ENCODE data around the gene FBN1. TPM values are rescaled to one million over a fixed set of nuclear protein-coding genes. Genes with fewer than 3 reads are reported as not detected.

The FBN1 gene
- total RNA-seq, 1 donor = 1,556 TPM

GRCh38 chr15:48636511-48636910, 9.0 kb downstream of the FBN1 start:
- H3K4me2 ChIP-seq (ENCODE audit: insufficient read depth, low read length) = peak overlapping the region; percentile 2
- no peak overlapping the region for H2AFZ ChIP-seq (ENCODE audit: low read length)
- peak; percentile 65 for DNase-seq (ENCODE audit: insufficient read length, low spot score, missing footprints)
- H3K9me3 ChIP-seq (ENCODE audit: low read depth, low read length) = no peaks in the 10 kb centered on the region
- no peak overlapping the region for H3K4me3 ChIP-seq (ENCODE audit: insufficient read depth, low read length)
- peak overlapping the region; percentile 70 for H3K27ac ChIP-seq (ENCODE audit: low read depth, low read length)
- peaks cover 31% of the 10 kb centered on the region for H4K20me1 ChIP-seq (ENCODE audit: insufficient read depth, low read length)
- TF ChIP-seq, protein P1, sequence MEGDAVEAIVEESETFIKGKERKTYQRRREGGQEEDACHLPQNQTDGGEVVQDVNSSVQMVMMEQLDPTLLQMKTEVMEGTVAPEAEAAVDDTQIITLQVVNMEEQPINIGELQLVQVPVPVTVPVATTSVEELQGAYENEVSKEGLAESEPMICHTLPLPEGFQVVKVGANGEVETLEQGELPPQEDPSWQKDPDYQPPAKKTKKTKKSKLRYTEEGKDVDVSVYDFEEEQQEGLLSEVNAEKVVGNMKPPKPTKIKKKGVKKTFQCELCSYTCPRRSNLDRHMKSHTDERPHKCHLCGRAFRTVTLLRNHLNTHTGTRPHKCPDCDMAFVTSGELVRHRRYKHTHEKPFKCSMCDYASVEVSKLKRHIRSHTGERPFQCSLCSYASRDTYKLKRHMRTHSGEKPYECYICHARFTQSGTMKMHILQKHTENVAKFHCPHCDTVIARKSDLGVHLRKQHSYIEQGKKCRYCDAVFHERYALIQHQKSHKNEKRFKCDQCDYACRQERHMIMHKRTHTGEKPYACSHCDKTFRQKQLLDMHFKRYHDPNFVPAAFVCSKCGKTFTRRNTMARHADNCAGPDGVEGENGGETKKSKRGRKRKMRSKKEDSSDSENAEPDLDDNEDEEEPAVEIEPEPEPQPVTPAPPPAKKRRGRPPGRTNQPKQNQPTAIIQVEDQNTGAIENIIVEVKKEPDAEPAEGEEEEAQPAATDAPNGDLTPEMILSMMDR (IDR thresholded peaks at IDR 0.05; ENCODE audit: extremely low read depth, low read depth, low read length) = no peak
- H3K27me3 ChIP-seq (ENCODE audit: insufficient read depth, low read length) = no peaks in the 10 kb centered on the region
- H3K4me1 ChIP-seq (ENCODE audit: insufficient read depth, low read length) = peaks cover 86% of the 10 kb centered on the region
- H3K79me2 ChIP-seq (ENCODE audit: insufficient read depth, low read length) = peaks cover 100% of the 10 kb centered on the region
- H3K36me3 ChIP-seq (ENCODE audit: insufficient read depth, low read length) = peaks cover 50% of the 10 kb centered on the region

DNA sequence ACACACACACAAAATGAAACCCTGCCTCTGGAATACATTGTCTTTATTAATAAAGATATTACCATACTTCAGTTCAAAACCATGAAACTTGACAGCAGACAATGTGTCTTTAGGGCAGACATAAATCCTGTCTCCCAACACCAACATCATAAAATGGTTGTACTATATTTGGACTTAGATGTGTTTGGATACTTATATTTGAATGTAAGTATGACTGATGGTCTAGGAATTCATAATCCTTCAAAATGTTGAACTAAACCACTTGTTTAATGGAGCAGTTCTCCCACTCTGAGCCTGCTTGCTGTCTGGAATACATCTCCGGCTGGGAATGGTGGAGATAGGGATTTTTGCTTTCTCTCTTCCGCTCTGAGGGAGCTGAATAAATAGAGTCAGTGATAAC, 10.6 kb downstream of the FBN1 start:
- Histone ChIP-seq H3K4me3 (ENCODE audit: insufficient read depth, low read length) (no peak overlapping the region), H3K4me1 (ENCODE audit: insufficient read depth, low read length) (peaks cover 83% of the 10 kb centered on the region), H2AFZ (ENCODE audit: low read length) (no peak overlapping the region), H3K36me3 (ENCODE audit: insufficient read depth, low read length) (peaks cover 48% of the 10 kb centered on the region), H3K4me2 (ENCODE audit: insufficient read depth, low read length) (peak overlapping the region; percentile 2), H3K79me2 (ENCODE audit: insufficient read depth, low read length) (peaks cover 100% of the 10 kb centered on the region), H4K20me1 (ENCODE audit: insufficient read depth, low read length) (peaks cover 28% of the 10 kb centered on the region), H3K9me3 (ENCODE audit: low read depth, low read length) (no peaks in the 10 kb centered on the region), H3K27ac (ENCODE audit: low read depth, low read length) (peak overlapping the region; percentile 70), H3K27me3 (ENCODE audit: insufficient read depth, low read length) (no peaks in the 10 kb centered on the region)
- TF ChIP-seq, protein P1 (IDR thresholded peaks at IDR 0.05; ENCODE audit: extremely low read depth, low read depth, low read length) = no peak
- DNase-seq (ENCODE audit: insufficient read length, low spot score, missing footprints) = peak; percentile 13

- Histone ChIP-seq H3K4me2 (ENCODE audit: insufficient read depth, low read length) (no peak overlapping the region), H4K20me1 (ENCODE audit: insufficient read depth, low read length) (peaks cover 31% of the 10 kb centered on the region), H3K27me3 (ENCODE audit: insufficient read depth, low read length) (no peaks in the 10 kb centered on the region), H3K9me3 (ENCODE audit: low read depth, low read length) (no peaks in the 10 kb centered on the region), H3K36me3 (ENCODE audit: insufficient read depth, low read length) (peaks cover 42% of the 10 kb centered on the region), H3K79me2 (ENCODE audit: insufficient read depth, low read length) (peaks cover 99% of the 10 kb centered on the region), H3K4me3 (ENCODE audit: insufficient read depth, low read length) (no peak overlapping the region), H3K4me1 (ENCODE audit: insufficient read depth, low read length) (peaks cover 82% of the 10 kb centered on the region), H3K27ac (ENCODE audit: low read depth, low read length) (peak overlapping the region; percentile 70), H2AFZ (ENCODE audit: low read length) (no peak overlapping the region)
- no peak for DNase-seq (ENCODE audit: insufficient read length, low spot score, missing footprints)
- TF ChIP-seq, protein P1 (IDR thresholded peaks at IDR 0.05; ENCODE audit: extremely low read depth, low read depth, low read length) = no peak
These were observed 11.4 kb downstream of the FBN1 start for GRCh38 chr15:48634096-48634495.

DNA sequence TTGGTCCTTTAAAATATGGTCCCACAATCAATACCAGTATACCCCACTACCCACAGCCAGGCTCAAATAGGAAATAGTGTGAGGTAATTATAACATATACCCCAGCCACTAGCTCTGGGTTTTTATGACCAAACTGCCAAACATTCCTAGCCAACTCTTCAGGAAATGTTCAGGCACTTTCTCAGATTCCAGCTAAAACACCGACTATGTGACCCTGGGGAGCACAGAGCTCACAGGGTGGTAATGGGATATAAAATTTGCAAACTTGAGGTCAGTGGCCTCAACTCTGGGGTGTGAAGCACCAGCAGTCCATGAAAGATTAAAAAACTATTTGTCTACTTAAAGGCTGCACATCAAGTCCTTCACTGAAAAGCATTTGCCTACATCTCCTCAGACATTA, 12.9 kb downstream of the FBN1 start:
- H3K4me1 ChIP-seq (ENCODE audit: insufficient read depth, low read length) = peaks cover 92% of the 10 kb centered on the region
- peak overlapping the region; percentile 17 for H3K4me2 ChIP-seq (ENCODE audit: insufficient read depth, low read length)
- no peak for DNase-seq (ENCODE audit: insufficient read length, low spot score, missing footprints)
- H4K20me1 ChIP-seq (ENCODE audit: insufficient read depth, low read length) = peaks cover 43% of the 10 kb centered on the region
- no peaks in the 10 kb centered on the region for H3K9me3 ChIP-seq (ENCODE audit: low read depth, low read length)
- no peaks in the 10 kb centered on the region for H3K27me3 ChIP-seq (ENCODE audit: insufficient read depth, low read length)
- TF ChIP-seq, protein P1 (IDR thresholded peaks at IDR 0.05; ENCODE audit: extremely low read depth, low read depth, low read length) = no peak
- H3K27ac ChIP-seq (ENCODE audit: low read depth, low read length) = peak overlapping the region; percentile 50
- no peak overlapping the region for H2AFZ ChIP-seq (ENCODE audit: low read length)
- H3K36me3 ChIP-seq (ENCODE audit: insufficient read depth, low read length) = peaks cover 44% of the 10 kb centered on the region
- peaks cover 99% of the 10 kb centered on the region for H3K79me2 ChIP-seq (ENCODE audit: insufficient read depth, low read length)
- H3K4me3 ChIP-seq (ENCODE audit: insufficient read depth, low read length) = no peak overlapping the region
